Measurements from ENCODE around the gene GEMIN7.
"Not testable (repeated sequence)": the region's sequence is repeated elsewhere in the genome, so short reads cannot be mapped to it uniquely, and the experiment has no call there.

GEMIN7 gene

DNA sequence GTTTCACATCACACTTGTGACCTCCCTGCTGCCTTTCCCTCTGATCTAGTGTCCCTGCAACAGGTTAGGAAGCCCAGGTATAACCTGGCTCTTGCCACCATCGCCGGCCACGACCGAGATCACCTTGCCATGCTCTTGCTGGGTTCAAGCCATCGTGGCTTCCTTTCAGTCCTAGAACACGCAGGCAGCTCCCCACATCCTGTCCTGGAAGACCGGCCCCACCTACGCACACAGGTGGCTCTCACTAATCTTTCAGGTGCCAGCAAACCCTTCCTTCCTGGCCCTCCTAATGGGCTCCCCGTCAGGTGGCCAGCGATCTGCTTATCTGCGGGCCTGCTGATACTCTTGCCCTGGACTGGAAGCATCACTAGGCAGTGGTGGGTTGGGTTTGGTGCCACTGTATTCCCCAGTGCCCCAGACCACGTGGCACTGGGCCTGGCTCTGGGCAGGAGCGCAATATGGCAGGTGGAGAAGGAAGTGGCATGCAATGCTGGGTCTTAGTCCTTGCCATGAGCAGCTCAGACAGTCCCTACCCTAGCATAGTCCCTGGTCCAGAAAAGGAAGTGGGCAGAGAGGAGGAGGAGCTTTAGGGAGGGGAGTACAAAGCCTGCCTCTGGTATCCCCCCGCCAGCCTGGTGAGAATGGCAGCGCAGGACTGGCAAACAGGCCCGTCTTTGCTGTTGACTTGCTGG is 25.7 kb downstream of the GEMIN7 start:
- DNase-seq (ENCODE audit: low read depth) = no peak

DNA sequence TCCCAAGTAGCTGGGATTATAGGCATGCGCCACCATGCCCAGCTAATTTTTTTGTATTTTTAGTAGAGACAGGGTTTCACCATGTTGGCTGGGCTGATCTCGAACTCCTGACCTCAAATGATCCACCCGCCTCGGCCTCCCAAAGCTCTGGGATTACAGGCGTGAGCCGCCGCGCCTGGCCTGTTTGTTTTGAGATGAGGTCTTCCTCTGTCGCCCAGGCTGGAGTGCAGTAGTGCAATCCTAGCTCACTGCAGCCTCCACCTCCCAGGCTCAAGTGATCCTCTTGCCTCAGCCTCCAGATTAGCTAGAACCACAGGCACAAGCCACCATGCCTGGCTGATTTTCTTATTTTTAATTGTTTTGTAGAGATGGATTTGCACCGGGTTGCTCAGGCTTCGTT is 27.3 kb downstream of the GEMIN7 start:
- not testable (repeated sequence) for DNase-seq (ENCODE audit: low read depth)

DNA sequence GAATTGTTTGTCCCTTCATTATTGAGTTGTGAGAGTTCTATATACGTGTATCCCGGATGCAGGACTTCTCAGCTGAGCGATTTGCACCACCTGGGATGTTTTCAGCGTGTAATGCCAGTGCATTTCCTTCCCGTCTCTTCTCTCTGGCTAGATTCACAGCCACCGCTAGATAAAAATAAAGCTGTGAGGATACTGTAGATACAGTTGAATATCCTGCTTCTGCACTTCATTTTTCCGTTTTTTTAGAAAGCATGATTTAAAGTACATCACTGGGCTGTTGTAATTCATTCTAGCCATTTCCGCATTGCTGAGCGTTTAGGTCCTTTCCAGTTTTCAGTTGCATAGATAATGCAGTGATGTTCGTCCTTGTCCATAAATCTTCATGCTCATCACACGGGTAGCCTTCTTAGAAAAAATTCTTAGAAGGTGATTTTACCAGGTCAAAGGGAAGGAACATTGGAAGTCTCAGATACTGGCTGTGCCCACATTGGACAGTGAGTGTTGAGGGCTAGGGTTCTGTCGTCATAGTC is 28.6 kb downstream of the GEMIN7 start:
- no peak for DNase-seq (ENCODE audit: low read depth)

DNA sequence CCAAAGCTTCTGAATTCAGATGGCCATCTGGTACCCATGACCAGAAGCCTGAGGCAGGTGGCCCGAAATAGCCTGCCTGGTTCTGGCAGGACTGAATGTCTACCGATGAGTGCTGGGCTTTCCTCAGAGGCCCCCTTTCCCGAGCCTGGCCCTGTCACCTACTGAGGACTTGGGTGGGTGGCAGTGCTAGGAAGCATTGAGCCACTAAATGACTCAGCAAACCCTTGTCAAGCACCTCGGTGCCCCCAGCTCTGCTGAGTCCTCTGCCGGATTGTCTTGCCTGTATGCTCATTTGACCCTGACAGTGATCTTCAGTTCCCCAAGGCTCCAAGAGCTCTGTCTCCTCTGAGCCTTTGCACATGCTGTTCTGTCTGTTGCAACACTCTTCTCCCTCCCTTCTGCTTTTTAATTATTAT is 31.8 kb downstream of the GEMIN7 start:
- DNase-seq (ENCODE audit: low read depth) = no peak

DNA sequence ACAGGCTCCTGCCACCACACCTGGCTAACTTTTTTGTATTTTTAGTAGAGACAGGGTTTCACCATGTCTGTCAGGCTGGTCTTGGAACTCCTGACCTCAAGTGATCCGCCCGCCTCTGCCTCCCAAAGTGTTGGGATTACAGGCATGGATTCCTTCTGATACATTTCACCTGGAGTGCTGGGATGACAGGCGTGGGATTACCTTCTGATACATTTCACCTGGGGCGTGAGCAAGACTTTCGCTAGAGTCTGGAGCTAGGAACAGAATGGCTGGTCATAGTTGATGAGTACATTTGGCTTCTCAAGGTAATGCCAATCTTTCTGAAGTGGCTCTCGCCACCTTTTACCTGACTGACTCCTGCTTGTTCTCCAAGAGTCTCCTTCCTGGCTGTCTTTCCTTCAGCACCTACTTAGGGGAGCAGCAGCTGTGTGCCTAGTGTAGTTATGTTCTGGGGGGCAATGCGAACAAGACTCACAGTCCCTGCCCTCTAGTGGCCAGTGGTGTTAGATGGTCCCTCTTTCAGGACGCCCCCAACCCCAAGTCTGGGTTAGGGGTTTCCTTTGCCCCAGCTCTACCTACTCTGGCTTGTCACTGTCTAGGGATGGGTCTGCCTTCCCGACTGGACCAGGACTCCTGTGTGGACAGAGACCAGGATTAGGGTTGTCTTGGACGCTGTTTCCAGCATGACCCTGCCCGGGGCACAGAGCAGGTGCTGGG is 33.2 kb downstream of the GEMIN7 start:
- DNase-seq (ENCODE audit: low read depth) = no peak

DNA sequence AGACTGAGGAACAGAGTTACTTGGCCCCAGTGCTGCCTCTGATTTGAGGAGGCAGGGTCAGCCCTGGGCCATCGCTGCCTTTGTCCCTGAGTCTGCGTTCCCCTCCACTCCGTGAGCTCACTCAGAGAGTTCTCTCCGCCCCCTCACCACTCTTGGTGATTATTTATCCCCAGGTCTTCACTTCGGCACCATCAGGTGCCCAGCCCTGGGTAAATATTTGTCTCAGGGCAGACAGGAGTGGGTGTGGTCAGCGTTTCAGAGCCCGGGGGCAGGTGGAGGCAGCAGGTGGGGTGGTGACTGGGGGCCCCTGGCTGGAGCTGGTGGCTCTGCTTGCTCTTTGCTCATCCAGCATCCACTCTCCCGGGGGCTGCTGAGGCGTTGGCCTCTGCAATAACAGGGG is 34.6 kb downstream of the GEMIN7 start:
- no peak for DNase-seq (ENCODE audit: low read depth)

DNA sequence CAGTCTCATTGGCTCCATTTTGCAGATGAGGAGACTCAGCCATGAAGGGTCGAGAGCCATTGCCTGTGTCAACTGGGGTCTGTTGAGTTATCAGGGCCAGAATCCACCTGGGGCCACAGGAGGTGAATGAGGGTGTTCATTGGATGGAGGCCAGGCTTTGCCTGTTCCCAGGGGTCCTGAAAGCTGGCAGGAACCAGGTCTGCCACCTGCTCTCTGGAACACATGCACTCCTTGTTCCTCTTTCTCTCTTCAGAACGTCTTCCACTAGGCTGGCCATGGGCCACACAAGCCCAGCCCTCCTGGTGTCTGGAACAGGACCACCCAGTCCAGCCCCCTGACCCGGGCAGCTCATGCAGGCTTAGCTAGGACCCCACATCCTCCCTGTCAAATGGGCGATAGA is 35.1 kb downstream of the GEMIN7 start:
- no peak for DNase-seq (ENCODE audit: low read depth)

DNA sequence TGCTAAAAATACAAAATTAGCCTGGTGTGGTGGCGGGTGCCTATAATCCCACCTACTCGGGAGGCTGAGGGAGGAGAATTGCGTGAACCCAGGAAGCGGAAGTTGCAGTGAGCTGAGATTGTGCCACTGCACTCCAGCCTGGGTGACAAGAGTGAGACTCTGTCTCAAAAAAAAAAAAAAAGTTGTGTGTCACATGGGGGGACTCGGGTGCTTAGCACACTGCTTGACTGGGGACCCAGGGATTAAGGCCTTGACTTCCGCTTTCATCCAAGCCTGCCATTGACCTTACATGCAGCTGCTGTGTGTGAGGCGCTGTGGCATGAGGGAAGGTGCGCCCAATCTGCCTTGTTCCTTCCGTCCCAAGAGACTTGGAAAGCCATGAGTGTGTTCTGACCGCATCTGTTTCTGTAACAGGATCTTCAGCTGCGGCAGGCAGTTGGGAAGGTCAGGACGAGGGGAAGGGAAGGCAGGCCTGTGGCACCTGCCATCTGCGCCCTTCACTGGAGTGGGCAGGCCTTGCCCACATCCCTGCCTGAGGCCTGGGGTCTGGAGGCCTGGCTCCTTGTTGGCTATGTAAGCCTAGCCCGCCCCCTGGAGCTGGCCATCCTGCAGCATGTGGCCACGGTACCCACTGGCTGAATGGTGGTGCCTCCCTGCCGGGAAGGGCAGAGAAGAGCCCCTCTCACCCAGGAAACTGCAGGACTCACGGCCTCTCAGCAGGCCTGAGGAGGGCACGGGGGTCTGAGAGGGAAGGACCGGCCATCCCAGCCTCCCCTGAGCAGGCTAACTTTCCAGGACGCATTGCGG is 37.0 kb downstream of the GEMIN7 start:
- no peak for DNase-seq (ENCODE audit: low read depth)

DNA sequence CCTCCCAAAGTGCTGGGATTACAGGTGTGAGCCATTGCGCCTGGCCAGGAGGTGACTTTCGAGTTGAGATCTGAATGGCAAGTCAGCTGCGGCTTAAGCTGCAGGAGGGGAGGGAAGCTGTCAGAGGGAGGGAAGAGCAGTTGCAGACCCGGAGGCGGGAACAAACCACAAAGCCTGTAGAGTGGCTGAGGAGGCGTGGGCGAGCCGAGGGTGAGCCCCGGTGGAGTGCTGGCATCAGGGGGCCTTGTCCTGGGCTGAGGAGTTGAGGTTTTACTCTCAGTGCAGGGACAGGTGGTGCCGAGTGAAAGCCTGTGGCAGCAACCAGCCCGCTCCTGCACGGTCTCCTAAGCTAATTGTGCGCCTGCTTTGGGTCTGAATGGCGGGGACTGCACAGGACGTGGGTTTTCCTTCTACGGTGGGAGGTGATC is 38.1 kb downstream of the GEMIN7 start:
- DNase-seq (ENCODE audit: low read depth) = peak; percentile 64

DNA sequence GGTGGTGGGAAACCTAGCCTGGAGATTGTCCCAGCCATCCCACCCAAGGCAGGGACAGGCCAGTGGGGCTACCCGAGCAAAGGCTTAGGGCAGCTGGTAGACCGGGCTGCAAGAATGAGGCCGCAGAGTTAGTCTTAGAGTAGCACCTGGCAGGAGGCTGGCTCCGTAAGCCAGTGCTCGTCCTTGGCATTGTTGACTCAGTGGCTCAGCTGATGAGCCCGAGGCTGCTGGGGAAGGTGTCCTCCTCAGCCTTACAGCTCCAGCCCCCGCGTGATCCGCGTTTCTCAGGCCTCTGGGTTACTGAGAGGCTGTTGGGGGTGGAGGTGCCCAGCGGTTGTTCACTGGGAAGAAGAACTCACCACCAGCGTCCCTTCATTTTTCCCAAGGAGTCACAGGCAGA is 38.6 kb downstream of the GEMIN7 start:
- no peak for DNase-seq (ENCODE audit: low read depth)

DNA sequence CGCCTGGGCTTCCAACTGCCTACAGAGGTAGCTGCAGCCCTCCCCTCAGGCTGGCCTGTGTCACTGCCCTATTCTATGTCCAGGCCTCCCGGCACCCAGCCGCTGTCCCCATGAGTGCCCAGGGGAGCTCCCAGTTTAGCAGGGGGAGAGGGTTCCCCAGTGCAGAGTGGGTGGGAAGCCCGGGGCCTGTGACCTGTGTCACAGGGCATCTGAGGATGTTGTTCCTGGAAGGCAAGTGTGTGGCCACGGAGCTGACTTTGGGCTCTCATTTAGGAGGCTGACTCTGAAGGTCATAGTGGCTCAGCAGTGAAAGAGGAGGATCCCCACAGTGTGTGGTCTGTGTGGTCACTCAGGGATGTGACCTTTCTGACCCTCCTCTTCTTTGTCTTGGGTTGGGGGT is 39.0 kb downstream of the GEMIN7 start:
- DNase-seq (ENCODE audit: low read depth) = no peak

DNA sequence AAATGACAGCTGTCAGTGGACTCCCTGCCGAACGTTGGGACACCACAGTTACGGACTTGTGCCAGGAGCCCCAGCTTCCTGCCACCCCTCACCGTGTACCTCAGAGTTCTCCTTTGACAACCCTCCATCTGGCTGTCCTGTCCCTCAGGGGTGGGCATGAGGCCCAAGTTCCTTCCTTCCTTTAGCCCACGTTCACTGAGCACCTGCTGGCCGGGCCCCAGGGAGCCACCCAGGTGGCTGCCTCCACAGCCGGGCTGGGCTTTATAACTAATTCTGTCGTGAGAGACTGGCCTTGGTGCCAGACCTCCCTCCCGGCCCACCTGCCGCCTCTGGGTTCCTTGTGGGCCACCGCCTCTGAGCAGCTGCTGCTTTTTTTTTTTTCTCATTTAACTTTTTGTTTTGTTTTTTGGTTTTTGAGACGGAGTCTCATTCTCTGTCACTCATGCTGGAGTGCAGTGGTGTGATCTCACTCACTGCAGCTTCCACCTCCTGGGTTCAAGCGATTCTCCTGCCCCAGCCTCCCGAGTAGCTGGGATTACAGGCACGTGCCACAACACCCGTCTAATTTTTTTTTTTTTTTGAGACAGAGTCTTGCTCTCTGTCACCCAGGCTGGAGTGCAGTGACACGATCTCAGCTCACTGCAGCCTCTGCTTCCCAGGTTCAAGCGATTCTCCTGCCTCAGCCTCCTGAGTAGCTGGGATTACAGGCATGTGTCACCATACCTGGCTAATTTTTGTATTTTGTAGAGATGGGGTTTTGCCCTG is 39.7 kb downstream of the GEMIN7 start:
- DNase-seq (ENCODE audit: low read depth) = not testable (repeated sequence)

DNA sequence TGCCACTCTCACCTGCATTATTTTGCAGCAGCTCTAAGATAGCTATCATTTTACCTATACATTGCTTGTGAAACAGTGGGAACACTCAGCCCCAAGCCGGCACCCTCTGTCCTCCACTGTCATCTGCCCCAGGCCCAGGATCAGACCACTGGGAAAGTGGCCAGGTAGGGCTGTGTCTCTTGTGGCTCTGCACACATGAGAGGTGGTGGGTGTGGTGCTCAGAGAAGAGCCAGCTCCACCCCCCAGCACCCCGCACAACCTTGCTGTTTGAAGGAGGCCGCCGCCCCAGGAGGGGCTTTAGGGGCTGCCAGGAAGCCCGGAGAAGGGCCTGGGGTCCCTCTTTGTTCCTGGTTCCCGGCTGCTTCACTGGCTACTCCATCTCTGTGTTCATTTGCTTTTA is 40.5 kb downstream of the GEMIN7 start:
- no peak for DNase-seq (ENCODE audit: low read depth)

DNA sequence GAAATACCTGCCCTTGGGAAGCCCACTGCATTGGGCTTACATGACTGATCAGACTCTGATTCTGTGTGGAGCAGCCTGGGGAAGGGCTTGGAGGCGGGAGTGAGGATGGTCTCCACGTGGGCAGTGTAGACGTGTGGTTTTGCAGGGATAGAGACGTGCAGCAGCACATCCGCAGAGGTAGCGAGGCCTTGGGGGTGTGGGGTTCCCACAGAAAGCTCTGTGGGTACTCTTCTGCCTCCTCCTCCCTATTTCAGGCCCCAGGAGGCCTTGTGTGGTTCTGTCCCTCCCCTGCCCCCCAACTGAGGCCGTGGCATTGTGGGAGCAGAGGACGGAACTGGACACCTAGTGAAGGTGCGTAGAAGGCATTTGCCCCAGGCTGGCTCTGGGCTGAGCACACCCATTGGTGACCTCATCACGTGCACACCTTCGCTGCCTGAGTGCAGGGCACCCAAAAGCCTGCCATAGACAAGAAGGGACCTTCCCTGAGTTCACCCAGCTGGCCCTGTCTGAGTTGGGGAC is 42.8 kb downstream of the GEMIN7 start:
- no peak for DNase-seq (ENCODE audit: low read depth)

DNA sequence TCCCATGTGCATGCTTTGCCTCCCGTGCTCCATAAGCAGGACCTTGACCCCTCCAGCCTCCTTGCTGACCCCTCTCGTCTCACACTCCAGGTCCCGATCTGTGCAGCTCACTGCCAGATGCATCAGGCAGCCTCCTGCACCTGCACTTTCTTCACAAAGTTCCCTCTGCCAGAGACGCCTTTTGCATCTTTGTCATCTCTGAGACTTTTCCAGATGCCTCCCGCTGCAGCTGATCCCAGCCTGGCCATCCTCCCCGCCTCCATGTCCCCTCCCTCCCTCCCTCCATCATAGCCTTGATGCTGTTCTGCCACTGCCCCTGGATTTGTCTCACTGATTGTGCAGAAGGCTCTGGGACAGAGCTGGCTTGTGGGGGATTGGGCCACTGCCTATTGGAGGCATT is 43.8 kb downstream of the GEMIN7 start:
- DNase-seq (ENCODE audit: low read depth) = no peak

DNA sequence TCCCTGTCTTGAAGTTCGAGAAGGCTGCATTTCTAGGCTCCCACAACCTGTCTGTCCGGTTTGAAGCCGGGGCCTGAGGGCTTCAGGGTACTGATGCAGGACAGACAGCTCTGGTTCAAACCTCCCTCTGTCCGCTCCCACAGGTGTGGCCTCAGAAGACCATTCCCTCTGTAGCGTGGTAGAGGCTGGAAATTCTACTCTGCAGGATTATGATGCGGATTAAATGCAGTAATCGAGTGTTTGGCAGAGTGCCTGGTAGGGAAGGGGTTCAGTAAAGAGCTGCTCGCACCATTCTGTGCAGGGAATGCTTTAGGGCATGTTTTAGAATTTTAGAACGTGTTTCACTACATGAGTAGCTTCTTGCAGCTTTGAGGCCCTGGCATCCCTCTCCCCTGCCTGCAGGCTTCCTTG is 44.4 kb downstream of the GEMIN7 start:
- no peak for DNase-seq (ENCODE audit: low read depth)

DNA sequence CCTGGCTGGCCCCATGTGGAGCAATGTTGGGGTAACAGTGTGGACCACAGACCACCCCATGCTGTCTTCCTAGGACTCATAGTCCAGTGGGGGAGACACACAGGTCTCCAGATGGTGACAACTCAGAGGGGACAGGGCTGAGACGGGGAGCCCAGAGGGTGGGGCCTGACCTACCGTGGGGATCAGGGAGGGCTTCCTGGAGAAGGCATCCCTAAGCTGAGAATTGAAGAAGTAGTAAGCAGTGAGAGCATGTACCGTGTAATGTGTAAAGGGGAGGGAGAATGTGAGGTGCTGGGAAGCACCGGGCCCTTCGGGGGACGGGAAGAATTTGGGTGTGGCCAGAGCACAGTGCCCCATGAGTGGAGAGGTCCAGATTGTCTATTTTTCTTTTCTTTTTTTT is 45.0 kb downstream of the GEMIN7 start:
- no peak for DNase-seq (ENCODE audit: low read depth)

DNA sequence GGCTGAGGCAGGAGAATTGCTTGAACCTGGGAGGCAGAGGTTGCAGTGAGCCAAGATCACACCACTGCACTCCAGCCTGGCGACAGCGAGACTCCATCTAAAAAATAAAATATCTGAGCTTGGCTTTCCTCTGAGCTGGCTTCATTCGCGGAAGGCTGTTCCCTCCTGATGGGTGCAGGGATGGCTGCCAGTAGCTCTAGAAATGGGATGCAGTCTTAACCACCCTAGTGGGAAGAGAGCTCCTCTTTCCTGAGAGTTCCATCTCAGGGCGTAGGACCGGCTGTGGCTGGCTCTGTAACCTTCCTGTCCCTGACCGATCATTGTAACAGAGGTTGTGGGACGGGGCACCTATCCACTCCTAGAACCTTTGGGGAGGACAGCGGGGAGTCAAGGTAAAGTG is 46.3 kb downstream of the GEMIN7 start:
- DNase-seq (ENCODE audit: low read depth) = no peak

DNA sequence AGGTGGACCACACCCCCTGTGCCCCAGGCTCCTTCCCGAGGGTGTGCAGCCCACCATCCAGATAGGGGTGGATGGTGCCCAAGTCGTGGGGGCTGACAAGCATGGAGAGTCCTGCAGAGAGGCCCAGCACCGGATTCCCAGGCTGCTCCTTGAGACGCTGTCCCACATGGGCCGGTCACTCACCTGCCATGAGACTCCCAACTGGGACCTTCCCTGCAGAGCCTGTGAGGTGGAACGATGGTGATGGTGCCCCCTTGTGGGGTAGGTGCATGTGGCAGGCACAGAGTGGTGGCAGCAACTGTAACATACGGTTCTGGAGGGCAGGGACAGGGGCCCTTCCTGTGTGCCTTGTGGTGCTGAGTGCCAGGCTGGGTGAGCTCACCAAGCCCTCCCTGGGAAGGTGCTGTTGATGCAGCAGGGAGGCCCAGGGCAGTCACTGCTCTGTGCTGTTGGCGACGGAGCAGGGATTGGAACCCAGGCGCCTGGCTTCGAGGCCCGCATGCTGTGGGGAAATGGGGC is 47.0 kb downstream of the GEMIN7 start:
- DNase-seq (ENCODE audit: low read depth) = peak; percentile 68

DNA sequence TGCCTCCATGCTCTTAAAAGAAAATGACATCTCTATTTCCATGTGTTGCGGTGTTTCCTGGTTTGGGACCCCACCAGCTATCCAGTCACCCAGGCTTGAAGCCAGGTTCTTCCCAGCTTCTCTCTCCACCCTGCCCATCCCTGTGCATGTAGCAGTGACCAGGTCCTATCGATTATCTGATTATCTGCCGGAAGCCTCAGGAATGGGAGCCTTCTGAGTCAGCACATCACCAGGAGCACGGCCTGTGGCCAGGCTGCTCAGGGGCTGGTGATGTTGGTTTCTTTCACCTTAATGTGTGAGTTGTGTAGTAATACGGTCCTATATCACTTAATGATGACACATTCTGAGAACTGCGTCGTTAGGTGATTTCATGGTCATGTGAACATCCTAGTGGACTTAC is 47.6 kb downstream of the GEMIN7 start:
- DNase-seq (ENCODE audit: low read depth) = no peak

DNA sequence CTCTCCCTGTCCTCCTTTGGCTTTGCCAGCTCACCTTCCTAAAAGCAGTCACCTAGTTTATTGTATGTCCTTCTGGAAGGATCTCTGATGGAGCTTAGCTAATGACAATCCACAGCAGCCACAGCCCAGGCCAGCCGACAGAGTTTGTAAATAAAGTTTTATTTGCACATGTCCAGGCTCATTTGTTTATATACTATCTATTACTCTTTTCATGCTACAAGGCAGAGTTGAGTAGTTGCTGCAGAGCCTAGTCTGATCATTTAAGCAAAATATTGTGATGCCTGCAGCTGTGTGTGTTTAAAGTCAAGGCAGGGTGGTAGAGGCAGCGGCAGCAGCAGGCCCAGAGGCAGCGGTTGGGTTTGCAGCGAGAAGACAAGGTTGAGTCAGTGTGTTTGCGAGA is 49.1 kb downstream of the GEMIN7 start:
- DNase-seq (ENCODE audit: low read depth) = no peak

DNA sequence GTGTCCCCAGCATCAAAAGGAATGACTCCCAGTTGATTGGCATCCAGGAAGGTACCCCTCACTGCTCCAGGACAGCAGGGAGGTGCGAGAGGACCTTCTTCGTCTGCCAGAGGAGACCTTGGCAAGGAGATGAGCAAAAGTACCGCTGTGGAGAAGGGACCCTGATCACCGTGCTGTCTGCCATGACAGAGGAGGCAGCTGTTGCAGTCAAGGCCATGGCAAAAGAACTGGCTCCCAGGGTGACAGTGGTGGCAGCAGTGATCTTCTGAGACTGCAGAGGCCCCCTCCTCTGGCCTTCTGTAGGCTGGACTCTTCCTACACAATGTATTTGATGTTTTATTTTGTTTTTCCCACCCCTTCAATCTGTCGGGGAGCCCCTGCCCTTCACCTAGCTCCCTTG is 49.7 kb downstream of the GEMIN7 start:
- DNase-seq (ENCODE audit: low read depth) = no peak
